Glutamatergic neuron (in vitro differentiated cells): ENCODE data around the gene ST3GAL4. TPM values are rescaled to one million over a fixed set of nuclear protein-coding genes. Genes with fewer than 3 reads are reported as not detected.
A peak's percentile ranks its signal among the peaks of the same experiment; 100 is the strongest.

Source experiments
- DNase-seq: peaks from one replicate; pipeline ENCODE4 v3.0.0; 2022
- H3K27ac Mint-ChIP-seq: one replicate; pipeline ENCODE4 v1.8.0; 2020; ENCODE audit warnings: mild to moderate bottlenecking, mixed read lengths, inconsistent platforms; ENCODE audit not compliant: unreplicated experiment
- H3K27me3 Mint-ChIP-seq: one replicate; pipeline ENCODE4 v1.8.0; 2020; ENCODE audit warnings: mild to moderate bottlenecking, moderate library complexity, mixed read lengths, inconsistent platforms; ENCODE audit not compliant: unreplicated experiment
- H3K36me3 Mint-ChIP-seq: one replicate; pipeline ENCODE4 v1.8.0; 2020; ENCODE audit warnings: mild to moderate bottlenecking, mixed read lengths, inconsistent platforms; ENCODE audit not compliant: unreplicated experiment
- H3K4me1 Mint-ChIP-seq: one replicate; pipeline ENCODE4 v1.8.0; 2020; ENCODE audit warnings: mild to moderate bottlenecking, low read depth, mixed read lengths, inconsistent platforms; ENCODE audit not compliant: unreplicated experiment
- H3K4me3 Mint-ChIP-seq: one replicate; pipeline ENCODE4 v1.8.0; 2020; ENCODE audit warnings: mild to moderate bottlenecking, mixed read lengths, inconsistent platforms; ENCODE audit not compliant: unreplicated experiment
- H3K9me3 Mint-ChIP-seq: one replicate; pipeline ENCODE4 v1.8.0; 2020; ENCODE audit warnings: mild to moderate bottlenecking, moderate library complexity, mixed read lengths, inconsistent platforms; ENCODE audit not compliant: unreplicated experiment
- total RNA-seq: library from RNA; stranded (reverse); fragmentation: NEBNext Ultra II Directional; extraction: Animal tissue kit (Norgen Biotek cat#: 25700); gene quantifications from one replicate; pipeline ENCODE4 v1.2.1, GENCODE V29; 2021; ENCODE audit not compliant: unreplicated experiment
- TF ChIP-seq, protein P1 (sequence below): fragments of 200-600 bp; sonication (generic); IDR thresholded peaks from one replicate; pipeline ENCODE4 v1.5.0; 2021; ENCODE audit not compliant: partially characterized antibody, unreplicated experiment

Gene ST3GAL4
- total RNA-seq, 1 donor from 2014 or later = 10.4 TPM

DNA sequence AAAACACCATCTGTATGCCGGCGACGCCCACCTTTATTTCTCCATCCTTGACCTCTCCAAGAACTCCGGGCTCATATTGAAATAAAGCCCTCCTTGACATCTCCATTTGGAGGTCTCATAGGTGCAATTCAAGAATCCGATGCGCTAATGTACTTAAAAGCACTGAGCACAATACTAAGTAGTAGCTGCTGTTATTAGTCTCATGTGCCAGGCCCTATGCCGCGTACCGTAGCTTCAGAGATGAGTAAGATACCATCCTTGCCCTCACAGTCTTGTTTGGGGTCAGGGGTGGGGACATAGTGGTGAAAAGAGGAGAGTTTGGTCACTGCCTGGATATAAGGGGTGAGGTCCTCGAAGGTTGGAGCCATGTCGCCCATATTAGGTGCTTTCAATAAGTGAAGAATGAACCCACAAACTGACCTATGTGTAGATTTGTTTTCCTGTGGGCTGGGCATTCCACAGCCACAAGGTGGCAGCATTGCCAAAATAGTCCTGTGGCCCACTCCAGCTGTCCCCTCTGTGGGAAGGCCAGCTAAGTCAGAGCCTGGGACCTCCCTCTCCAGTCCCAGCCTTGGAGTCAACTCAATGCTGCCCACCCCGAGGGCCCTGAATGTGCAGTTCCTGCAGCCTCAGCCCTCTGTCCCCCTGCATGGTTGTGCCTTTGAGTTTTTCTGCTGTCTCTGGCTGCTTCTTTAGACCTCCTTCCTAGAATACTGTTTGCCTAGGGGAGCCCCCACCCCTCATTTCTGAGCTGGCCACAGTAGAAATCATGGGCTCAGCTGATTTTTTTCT is 45.1 kb upstream of the ST3GAL4 start:
- Mint-ChIP-seq H3K27ac (no peak overlapping the region), H3K9me3 (no peaks in the 10 kb centered on the region), H3K4me3 (no peak overlapping the region), H3K36me3 (peaks cover 4% of the 10 kb centered on the region), H3K27me3 (no peaks in the 10 kb centered on the region), H3K4me1 (peaks cover 23% of the 10 kb centered on the region)
- peak; percentile 88 for DNase-seq
- TF ChIP-seq, protein P1, sequence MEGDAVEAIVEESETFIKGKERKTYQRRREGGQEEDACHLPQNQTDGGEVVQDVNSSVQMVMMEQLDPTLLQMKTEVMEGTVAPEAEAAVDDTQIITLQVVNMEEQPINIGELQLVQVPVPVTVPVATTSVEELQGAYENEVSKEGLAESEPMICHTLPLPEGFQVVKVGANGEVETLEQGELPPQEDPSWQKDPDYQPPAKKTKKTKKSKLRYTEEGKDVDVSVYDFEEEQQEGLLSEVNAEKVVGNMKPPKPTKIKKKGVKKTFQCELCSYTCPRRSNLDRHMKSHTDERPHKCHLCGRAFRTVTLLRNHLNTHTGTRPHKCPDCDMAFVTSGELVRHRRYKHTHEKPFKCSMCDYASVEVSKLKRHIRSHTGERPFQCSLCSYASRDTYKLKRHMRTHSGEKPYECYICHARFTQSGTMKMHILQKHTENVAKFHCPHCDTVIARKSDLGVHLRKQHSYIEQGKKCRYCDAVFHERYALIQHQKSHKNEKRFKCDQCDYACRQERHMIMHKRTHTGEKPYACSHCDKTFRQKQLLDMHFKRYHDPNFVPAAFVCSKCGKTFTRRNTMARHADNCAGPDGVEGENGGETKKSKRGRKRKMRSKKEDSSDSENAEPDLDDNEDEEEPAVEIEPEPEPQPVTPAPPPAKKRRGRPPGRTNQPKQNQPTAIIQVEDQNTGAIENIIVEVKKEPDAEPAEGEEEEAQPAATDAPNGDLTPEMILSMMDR = peak; percentile 81

DNA sequence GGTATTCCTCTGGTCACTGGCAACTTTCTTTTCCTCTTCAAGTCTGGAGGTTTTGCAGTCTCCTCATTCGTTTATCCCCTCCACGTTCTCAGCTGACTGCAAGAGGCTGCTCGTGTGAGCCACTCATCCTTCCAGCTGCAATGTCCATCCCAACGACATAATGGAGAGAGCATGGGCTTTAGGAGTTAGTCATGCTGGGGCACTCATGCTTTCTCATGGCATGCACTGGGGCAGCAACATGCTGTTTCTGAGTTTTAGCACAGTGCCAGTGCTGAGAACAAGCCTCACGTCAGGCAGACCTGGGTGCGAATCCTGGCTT is 44.5 kb upstream of the ST3GAL4 start:
- TF ChIP-seq, protein P1 = no peak
- H3K27ac Mint-ChIP-seq = no peak overlapping the region
- no peak overlapping the region for H3K4me3 Mint-ChIP-seq
- H3K4me1 Mint-ChIP-seq = peaks cover 23% of the 10 kb centered on the region
- DNase-seq = no peak
- no peaks in the 10 kb centered on the region for H3K27me3 Mint-ChIP-seq
- H3K36me3 Mint-ChIP-seq = peaks cover 4% of the 10 kb centered on the region
- H3K9me3 Mint-ChIP-seq = no peaks in the 10 kb centered on the region

DNA sequence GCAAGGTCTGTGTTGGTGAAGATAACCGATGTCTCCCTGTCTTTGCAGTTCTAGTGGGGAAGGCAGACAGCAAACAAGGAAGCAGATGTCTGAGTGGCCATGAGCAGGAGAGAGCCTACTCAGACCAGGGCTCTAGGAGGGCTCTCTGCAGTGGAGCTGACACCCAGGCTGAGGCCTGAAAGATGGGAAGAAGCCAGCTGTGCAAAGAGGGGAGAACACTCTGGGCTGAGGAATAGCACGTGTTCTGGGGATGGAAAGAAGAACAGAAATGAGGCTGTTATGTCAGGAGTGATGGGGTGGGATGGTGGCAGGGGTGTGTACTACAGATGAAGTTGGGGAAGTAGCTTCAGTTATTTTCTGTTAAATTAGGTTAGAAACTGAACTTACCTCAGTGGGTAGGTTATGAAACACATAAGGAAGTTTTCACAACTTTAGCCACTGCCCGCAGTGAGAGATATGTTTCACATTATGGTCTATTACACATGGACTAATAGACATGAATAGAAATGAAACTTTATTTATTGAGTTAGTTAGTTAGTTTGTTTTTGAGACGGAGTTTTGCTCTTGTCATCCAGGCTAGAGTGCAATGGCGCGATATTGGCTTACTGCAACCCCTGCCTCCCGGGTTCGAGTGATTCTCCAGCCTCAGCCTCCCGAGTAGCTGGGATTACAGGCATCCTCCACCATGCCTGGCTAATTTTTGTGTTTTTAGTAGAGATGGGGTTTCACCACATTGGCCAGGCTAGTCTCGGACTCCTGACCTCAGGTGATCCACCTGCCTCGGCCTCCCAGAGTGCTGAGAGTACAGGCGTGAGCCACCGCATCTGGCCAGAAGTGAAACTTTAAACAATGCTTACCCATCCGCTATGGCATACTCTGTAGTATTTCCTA is 43.8 kb upstream of the ST3GAL4 start:
- peaks cover 4% of the 10 kb centered on the region for H3K36me3 Mint-ChIP-seq
- no peak overlapping the region for H3K4me3 Mint-ChIP-seq
- no peak overlapping the region for H3K27ac Mint-ChIP-seq
- no peaks in the 10 kb centered on the region for H3K9me3 Mint-ChIP-seq
- DNase-seq = no peak
- H3K4me1 Mint-ChIP-seq = peaks cover 23% of the 10 kb centered on the region
- H3K27me3 Mint-ChIP-seq = no peaks in the 10 kb centered on the region
- TF ChIP-seq, protein P1 = no peak

DNA sequence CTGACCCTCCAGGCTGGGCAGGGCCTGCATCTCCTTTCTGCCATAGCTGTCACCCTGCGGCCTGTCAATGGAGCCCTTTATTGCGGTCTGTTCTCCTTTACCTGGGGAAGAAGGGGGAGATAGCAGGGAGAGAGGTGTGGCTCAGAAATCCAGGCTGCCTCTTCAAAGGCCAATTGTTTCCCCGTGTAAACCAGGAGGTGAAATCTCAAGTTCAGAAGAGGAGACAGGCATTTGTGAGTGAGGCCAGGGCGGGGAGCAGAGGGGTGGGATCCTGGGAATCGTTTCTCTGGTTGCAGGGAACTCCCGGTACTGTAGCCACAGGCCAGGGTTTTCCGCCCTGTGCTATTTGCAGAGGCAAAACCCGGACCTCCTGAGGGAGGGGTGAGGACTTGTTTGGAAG is 42.5 kb upstream of the ST3GAL4 start:
- H3K27ac Mint-ChIP-seq = no peak overlapping the region
- no peaks in the 10 kb centered on the region for H3K27me3 Mint-ChIP-seq
- H3K4me1 Mint-ChIP-seq = peaks cover 21% of the 10 kb centered on the region
- H3K4me3 Mint-ChIP-seq = no peak overlapping the region
- TF ChIP-seq, protein P1 = no peak
- no peak for DNase-seq
- H3K9me3 Mint-ChIP-seq = no peaks in the 10 kb centered on the region
- H3K36me3 Mint-ChIP-seq = peaks cover 4% of the 10 kb centered on the region

DNA sequence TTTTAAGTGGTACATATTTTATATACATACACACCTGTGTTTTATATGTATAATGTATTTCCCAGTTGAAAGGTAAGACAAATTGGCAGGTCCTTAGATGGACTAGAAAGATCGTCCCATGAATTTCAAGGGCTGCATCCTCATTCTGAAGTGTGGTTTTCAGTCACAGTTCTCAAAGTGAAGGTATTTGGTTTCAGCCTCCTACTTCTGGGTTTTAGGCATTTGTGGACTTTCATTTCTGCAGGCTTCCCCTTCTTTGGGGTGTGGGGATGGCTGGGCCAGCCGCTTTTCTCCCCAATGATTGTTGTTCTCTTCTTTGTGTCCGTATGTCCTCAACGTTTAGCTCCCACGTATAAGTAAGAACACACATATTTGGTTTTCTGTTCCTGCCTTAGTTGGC is 41.7 kb upstream of the ST3GAL4 start:
- DNase-seq = no peak
- no peak overlapping the region for H3K4me3 Mint-ChIP-seq

More for the DNA sequence above, 41.7 kb upstream of the ST3GAL4 start:
- no peaks in the 10 kb centered on the region for H3K9me3 Mint-ChIP-seq
- no peaks in the 10 kb centered on the region for H3K27me3 Mint-ChIP-seq
- TF ChIP-seq, protein P1 = no peak
- peaks cover 17% of the 10 kb centered on the region for H3K4me1 Mint-ChIP-seq
- H3K36me3 Mint-ChIP-seq = peaks cover 4% of the 10 kb centered on the region
- no peak overlapping the region for H3K27ac Mint-ChIP-seq
